HepG2 (cell line): ENCODE data around the gene CCDC66. TPM values are rescaled to one million over a fixed set of nuclear protein-coding genes. Genes with fewer than 3 reads are reported as not detected.

Source experiments
- IKZF1 ChIP-seq: fragments of 450-650 bp; IDR thresholded peaks from 2 replicates; pipeline ENCODE4 v1.7.1; 2016
- PTBP1 ChIP-seq: fragments of 200-400 bp; formaldehyde crosslinking; IDR thresholded peaks from 2 replicates; pipeline ENCODE4 v1.6.1; 2018; ENCODE audit warnings: low read length, low read depth; ENCODE audit not compliant: poor library complexity, severe bottlenecking
- REL ChIP-seq: sonication (generic); formaldehyde crosslinking; conservative IDR thresholded peaks from 2 replicates; pipeline ENCODE4 v1.8.0; 2022; ENCODE audit warnings: mild to moderate bottlenecking, missing genetic modification reagents, moderate library complexity
- TSC22D2 ChIP-seq: sonication (generic); formaldehyde crosslinking; IDR thresholded peaks from 2 replicates; pipeline ENCODE4 v1.5.1; 2020; ENCODE audit warnings: missing genetic modification reagents, mild to moderate bottlenecking, borderline replicate concordance
- ZNF33B ChIP-seq: sonication (generic); formaldehyde crosslinking; IDR thresholded peaks from 2 replicates; pipeline ENCODE4 v1.5.1; 2020; ENCODE audit warnings: mild to moderate bottlenecking, missing genetic modification reagents
- ZNF629 ChIP-seq: sonication (generic); formaldehyde crosslinking; conservative IDR thresholded peaks from 2 replicates; pipeline ENCODE4 v1.5.0; 2020; ENCODE audit warnings: missing genetic modification reagents
- polyA plus RNA-seq, 8 experiments: library from polyadenylated mRNA; depleted of rRNA in 3 of 8; stranded (reverse) in 7 of 8; unstranded in 1 of 8; fragments of >200 nt; fragmentation: Illumina TruSeq in 4 of 8; extraction: Trizol in 4 of 8; gene quantifications; 2 replicates each; pipeline versions ENCODE4 v1.2.1 to v1.2.3, GENCODE V29; 2011 to 2016; ENCODE audit warnings: low read depth in 4 of 8, missing spikeins in 1 of 8, mixed read lengths in 1 of 8; ENCODE audit not compliant: insufficient read depth in 1 of 8
- total RNA-seq, 5 experiments: library from RNA; depleted of rRNA; stranded (reverse); fragments of >200 nt; fragmentation: Illumina TruSeq; extraction: Trizol; gene quantifications; 2 replicates each; pipeline ENCODE4 v1.2.3, GENCODE V29; 2016; ENCODE audit warnings: low read depth in 1 of 5
- TF ChIP-seq, protein P1 (sequence below): sonication (generic); formaldehyde crosslinking; IDR thresholded peaks from 2 replicates; pipeline ENCODE4 v1.5.1; 2020; ENCODE audit warnings: missing genetic modification reagents, mild to moderate bottlenecking, borderline replicate concordance
- TF ChIP-seq, protein P2 (sequence below): sonication (generic); formaldehyde crosslinking; IDR thresholded peaks from 2 replicates; pipeline ENCODE4 v1.4.0; 2020; ENCODE audit warnings: missing genetic modification reagents
- TF ChIP-seq, protein P3 (sequence below): sonication (generic); formaldehyde crosslinking; conservative IDR thresholded peaks from 2 replicates; pipeline ENCODE4 v1.4.0; 2020; ENCODE audit warnings: mild to moderate bottlenecking, missing genetic modification reagents, moderate library complexity
- TF ChIP-seq, protein P4 (sequence below): sonication (generic); formaldehyde crosslinking; IDR thresholded peaks from 2 replicates; pipeline ENCODE4 v1.4.0; 2020; ENCODE audit warnings: low read depth, mild to moderate bottlenecking, missing genetic modification reagents
- TF ChIP-seq, protein P5 (sequence below): IDR thresholded peaks from 2 replicates; pipeline ENCODE4 v1.6.1; 2018; ENCODE audit warnings: missing genetic modification reagents

The CCDC66 gene
- total and polyA plus RNA-seq, 2 of the 13 experiments (the other 11 are each of a cell fraction or from before 2014, with no cell fraction given), result 8.4 to 19.9 TPM

DNA sequence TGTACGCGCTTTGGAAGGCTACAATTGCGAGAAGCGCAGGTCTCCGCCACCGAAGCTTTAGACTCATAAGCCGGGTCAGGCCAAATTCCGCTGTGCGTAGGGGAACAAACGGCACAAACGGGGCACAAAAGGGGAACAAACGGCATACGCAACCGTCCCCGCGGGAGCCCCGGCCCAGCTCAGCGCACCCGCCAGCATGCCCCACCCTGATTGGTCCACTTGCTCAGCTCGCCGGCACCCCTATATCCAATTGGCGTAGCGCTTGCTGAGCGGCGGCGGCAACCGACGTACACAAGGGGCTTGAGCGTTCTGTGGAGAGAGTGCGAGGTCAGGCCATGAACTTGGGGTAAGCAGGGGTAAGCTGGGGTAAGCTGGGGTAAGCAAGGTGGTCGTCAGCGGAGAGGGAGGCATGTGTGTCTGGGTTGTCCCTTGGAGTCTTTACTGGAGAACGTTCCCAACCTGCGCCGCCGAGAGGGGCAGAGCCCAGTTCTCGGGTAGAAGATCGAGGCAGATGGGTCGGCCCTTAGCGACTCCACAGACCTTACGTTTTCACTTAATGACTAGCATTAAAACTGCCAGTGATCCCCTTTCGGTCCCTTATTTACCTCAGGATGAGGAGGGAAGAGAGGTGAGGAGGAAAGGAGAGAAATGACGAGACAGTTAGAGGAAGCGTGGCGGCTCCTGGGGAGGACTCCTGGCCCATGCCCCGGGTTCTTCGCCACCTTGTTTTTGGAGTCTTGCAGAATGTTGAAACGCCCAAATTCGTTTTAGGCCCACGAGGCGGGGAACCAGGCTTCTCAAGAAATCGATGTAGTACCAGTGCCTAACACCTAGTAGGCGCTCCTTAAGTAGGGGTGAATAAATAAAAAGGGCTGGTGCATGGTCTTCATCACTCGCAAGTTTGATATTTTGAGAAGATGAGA is at the start of gene CCDC66 (continued):
- TF ChIP-seq, protein P1, sequence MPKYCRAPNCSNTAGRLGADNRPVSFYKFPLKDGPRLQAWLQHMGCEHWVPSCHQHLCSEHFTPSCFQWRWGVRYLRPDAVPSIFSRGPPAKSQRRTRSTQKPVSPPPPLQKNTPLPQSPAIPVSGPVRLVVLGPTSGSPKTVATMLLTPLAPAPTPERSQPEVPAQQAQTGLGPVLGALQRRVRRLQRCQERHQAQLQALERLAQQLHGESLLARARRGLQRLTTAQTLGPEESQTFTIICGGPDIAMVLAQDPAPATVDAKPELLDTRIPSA, result 0 out of 2 replicates have a peak, but pooled peaks have one; percentile 59
- TF ChIP-seq, protein P2, sequence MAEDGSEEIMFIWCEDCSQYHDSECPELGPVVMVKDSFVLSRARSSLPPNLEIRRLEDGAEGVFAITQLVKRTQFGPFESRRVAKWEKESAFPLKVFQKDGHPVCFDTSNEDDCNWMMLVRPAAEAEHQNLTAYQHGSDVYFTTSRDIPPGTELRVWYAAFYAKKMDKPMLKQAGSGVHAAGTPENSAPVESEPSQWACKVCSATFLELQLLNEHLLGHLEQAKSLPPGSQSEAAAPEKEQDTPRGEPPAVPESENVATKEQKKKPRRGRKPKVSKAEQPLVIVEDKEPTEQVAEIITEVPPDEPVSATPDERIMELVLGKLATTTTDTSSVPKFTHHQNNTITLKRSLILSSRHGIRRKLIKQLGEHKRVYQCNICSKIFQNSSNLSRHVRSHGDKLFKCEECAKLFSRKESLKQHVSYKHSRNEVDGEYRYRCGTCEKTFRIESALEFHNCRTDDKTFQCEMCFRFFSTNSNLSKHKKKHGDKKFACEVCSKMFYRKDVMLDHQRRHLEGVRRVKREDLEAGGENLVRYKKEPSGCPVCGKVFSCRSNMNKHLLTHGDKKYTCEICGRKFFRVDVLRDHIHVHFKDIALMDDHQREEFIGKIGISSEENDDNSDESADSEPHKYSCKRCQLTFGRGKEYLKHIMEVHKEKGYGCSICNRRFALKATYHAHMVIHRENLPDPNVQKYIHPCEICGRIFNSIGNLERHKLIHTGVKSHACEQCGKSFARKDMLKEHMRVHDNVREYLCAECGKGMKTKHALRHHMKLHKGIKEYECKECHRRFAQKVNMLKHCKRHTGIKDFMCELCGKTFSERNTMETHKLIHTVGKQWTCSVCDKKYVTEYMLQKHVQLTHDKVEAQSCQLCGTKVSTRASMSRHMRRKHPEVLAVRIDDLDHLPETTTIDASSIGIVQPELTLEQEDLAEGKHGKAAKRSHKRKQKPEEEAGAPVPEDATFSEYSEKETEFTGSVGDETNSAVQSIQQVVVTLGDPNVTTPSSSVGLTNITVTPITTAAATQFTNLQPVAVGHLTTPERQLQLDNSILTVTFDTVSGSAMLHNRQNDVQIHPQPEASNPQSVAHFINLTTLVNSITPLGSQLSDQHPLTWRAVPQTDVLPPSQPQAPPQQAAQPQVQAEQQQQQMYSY (CRISPR knock-in tag), result no peak
- TF ChIP-seq, protein P3, sequence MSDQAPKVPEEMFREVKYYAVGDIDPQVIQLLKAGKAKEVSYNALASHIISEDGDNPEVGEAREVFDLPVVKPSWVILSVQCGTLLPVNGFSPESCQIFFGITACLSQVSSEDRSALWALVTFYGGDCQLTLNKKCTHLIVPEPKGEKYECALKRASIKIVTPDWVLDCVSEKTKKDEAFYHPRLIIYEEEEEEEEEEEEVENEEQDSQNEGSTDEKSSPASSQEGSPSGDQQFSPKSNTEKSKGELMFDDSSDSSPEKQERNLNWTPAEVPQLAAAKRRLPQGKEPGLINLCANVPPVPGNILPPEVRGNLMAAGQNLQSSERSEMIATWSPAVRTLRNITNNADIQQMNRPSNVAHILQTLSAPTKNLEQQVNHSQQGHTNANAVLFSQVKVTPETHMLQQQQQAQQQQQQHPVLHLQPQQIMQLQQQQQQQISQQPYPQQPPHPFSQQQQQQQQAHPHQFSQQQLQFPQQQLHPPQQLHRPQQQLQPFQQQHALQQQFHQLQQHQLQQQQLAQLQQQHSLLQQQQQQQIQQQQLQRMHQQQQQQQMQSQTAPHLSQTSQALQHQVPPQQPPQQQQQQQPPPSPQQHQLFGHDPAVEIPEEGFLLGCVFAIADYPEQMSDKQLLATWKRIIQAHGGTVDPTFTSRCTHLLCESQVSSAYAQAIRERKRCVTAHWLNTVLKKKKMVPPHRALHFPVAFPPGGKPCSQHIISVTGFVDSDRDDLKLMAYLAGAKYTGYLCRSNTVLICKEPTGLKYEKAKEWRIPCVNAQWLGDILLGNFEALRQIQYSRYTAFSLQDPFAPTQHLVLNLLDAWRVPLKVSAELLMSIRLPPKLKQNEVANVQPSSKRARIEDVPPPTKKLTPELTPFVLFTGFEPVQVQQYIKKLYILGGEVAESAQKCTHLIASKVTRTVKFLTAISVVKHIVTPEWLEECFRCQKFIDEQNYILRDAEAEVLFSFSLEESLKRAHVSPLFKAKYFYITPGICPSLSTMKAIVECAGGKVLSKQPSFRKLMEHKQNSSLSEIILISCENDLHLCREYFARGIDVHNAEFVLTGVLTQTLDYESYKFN (CRISPR knock-in tag), result peak; percentile 39; the same call in 1 of the 2 replicates
- TF ChIP-seq ZNF629 (CRISPR knock-in tag), result no peak
- no peak for TF ChIP-seq PTBP1
- TF ChIP-seq REL (CRISPR knock-in tag), result 0 out of 2 replicates have a peak, but pooled peaks have one; percentile 70
- no peak for TF ChIP-seq ZNF33B (CRISPR knock-in tag)
- no peak for TF ChIP-seq IKZF1
- TF ChIP-seq TSC22D2 (CRISPR knock-in tag), result 0 out of 2 replicates have a peak, but pooled peaks have one; percentile 60
- TF ChIP-seq, protein P4, sequence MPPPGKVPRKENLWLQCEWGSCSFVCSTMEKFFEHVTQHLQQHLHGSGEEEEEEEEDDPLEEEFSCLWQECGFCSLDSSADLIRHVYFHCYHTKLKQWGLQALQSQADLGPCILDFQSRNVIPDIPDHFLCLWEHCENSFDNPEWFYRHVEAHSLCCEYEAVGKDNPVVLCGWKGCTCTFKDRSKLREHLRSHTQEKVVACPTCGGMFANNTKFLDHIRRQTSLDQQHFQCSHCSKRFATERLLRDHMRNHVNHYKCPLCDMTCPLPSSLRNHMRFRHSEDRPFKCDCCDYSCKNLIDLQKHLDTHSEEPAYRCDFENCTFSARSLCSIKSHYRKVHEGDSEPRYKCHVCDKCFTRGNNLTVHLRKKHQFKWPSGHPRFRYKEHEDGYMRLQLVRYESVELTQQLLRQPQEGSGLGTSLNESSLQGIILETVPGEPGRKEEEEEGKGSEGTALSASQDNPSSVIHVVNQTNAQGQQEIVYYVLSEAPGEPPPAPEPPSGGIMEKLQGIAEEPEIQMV, result peak; percentile 71
- TF ChIP-seq, protein P5, sequence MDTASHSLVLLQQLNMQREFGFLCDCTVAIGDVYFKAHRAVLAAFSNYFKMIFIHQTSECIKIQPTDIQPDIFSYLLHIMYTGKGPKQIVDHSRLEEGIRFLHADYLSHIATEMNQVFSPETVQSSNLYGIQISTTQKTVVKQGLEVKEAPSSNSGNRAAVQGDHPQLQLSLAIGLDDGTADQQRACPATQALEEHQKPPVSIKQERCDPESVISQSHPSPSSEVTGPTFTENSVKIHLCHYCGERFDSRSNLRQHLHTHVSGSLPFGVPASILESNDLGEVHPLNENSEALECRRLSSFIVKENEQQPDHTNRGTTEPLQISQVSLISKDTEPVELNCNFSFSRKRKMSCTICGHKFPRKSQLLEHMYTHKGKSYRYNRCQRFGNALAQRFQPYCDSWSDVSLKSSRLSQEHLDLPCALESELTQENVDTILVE (CRISPR knock-in tag), result 0 out of 2 replicates have a peak, but pooled peaks have one; percentile 25
